ENCODE measurements around the gene NLE1.
"Not testable (repeated sequence)": the region's sequence is repeated elsewhere in the genome, so short reads cannot be mapped to it uniquely, and the experiment has no call there.

Gene NLE1

DNA sequence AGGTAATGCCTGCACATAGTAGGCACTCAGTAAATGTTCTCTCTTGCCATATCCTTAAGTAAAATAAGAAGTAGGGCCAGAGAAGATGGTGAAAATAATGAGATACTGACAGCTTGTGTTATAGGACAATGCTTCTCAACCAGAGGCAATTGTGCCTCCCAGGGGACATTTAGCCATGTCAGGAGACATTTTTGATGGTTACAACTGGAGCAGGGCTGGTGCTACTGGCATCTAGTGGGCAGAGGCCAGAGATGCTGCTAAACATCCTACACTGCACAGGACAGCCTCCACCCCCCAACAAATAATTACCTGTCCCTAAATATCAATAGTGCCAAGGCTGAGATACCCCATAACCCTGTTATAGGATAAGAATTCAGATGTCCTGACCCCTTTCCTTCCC is 24.1 kb downstream of the NLE1 start:
- TF ChIP-seq, protein P1, sequence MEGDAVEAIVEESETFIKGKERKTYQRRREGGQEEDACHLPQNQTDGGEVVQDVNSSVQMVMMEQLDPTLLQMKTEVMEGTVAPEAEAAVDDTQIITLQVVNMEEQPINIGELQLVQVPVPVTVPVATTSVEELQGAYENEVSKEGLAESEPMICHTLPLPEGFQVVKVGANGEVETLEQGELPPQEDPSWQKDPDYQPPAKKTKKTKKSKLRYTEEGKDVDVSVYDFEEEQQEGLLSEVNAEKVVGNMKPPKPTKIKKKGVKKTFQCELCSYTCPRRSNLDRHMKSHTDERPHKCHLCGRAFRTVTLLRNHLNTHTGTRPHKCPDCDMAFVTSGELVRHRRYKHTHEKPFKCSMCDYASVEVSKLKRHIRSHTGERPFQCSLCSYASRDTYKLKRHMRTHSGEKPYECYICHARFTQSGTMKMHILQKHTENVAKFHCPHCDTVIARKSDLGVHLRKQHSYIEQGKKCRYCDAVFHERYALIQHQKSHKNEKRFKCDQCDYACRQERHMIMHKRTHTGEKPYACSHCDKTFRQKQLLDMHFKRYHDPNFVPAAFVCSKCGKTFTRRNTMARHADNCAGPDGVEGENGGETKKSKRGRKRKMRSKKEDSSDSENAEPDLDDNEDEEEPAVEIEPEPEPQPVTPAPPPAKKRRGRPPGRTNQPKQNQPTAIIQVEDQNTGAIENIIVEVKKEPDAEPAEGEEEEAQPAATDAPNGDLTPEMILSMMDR (IDR thresholded peaks at IDR 0.05): no peak
- Mint-ChIP-seq H3K36me3 (ENCODE audit: low read depth) (peaks cover 16% of the 10 kb centered on the region), H3K9me3 (no peaks in the 10 kb centered on the region), H3K27me3 (ENCODE audit: low read depth, poor library complexity) (peaks cover 30% of the 10 kb centered on the region), H3K4me1 (peaks cover 14% of the 10 kb centered on the region), H3K27ac (no peak overlapping the region), H3K4me3 (peak overlapping the region; percentile 54)
- DNase-seq: no peak

DNA sequence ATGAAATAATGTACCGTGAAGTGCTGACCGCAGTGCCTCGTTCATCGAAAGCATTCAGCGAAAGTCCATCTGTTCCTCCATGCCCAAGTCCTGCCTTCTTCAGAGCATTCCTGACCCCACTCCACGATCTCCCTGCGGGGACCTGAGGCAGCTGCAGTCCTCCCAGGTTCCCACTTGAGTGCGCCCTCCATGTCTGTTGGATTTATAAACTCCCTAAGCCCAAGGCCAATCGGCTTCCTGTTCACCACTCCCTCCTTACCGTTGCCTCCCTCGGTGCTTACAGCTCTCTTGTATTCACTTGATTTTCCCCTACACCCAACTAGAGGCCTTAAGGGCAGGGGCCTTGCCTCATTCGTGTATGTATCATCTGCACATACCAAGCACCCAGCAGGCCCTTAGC is 25.3 kb downstream of the NLE1 start:
- DNase-seq: no peak

DNA sequence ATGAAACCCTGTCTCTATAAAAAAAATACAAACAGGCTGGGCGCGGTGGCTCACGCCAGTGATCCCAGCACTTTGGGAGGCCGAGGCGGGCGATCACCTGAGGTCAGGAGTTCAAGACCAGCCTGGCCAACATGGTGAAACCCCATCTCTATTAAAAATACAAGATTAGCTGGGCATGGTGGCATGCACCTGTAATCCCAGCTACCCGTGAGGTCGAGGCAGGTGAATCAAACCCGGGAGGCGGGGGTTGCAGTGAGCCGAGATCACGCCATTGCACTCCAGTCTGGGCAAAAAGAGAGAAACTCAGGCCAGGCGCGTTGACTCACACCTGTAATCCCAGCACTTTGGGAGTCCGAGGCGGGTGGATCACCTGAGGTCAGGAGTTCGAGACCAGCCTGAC is 31.3 kb downstream of the NLE1 start:
- not testable (repeated sequence) for H3K27ac Mint-ChIP-seq

More for the DNA sequence above, 25.3 kb downstream of the NLE1 start:
- Mint-ChIP-seq H3K27ac (peak overlapping the region; percentile 68), H3K4me1 (peaks cover 14% of the 10 kb centered on the region), H3K27me3 (ENCODE audit: low read depth, poor library complexity) (peaks cover 24% of the 10 kb centered on the region), H3K9me3 (no peaks in the 10 kb centered on the region), H3K4me3 (peak overlapping the region; percentile 15), H3K36me3 (ENCODE audit: low read depth) (peaks cover 16% of the 10 kb centered on the region)
- TF ChIP-seq, protein P1 (IDR thresholded peaks at IDR 0.05): no peak

DNA sequence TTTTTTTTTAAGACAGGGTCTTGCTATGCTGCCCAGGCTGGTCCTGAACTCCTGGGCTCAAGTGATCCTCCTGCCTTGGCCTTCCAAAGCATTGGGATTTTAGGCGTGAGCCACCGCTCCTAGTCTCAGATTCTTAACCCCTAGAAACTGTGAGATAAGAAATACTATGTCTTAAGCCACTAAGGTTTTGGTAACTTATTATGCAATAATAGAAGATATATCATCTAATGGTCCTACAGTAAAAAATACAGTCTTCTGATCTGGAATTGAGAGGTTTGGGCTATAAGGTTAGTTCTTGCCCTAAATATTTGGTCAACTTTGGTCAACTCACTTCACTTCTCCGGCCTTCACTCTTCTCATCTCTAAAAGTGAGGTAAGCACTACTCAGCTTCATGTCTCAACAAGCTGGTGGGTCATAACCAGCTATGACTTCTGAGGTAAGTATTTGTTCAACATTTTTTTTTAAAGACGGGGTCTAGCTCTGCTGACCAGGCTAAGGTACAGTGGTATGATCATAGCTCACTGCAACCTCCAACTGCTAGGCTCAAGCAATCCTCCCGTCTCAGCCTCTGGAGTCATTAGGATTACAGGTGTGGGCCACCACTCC is 37.2 kb downstream of the NLE1 start:
- H3K9me3 Mint-ChIP-seq: no peaks in the 10 kb centered on the region
- H3K4me3 Mint-ChIP-seq: no peak overlapping the region
- H3K36me3 Mint-ChIP-seq (ENCODE audit: low read depth): peaks cover 27% of the 10 kb centered on the region
- H3K27me3 Mint-ChIP-seq (ENCODE audit: low read depth, poor library complexity): peaks cover 4% of the 10 kb centered on the region
- DNase-seq: no peak
- no peak overlapping the region for H3K27ac Mint-ChIP-seq
- H3K4me1 Mint-ChIP-seq: peaks cover 5% of the 10 kb centered on the region
- TF ChIP-seq, protein P1 (IDR thresholded peaks at IDR 0.05): no peak

More for the DNA sequence above, 31.3 kb downstream of the NLE1 start:
- DNase-seq; H3K4me1 Mint-ChIP-seq; H3K27me3 Mint-ChIP-seq (ENCODE audit: low read depth, poor library complexity); H3K9me3 Mint-ChIP-seq; H3K4me3 Mint-ChIP-seq: not testable (repeated sequence)
- peaks cover 19% of the 10 kb centered on the region for H3K36me3 Mint-ChIP-seq (ENCODE audit: low read depth)

DNA sequence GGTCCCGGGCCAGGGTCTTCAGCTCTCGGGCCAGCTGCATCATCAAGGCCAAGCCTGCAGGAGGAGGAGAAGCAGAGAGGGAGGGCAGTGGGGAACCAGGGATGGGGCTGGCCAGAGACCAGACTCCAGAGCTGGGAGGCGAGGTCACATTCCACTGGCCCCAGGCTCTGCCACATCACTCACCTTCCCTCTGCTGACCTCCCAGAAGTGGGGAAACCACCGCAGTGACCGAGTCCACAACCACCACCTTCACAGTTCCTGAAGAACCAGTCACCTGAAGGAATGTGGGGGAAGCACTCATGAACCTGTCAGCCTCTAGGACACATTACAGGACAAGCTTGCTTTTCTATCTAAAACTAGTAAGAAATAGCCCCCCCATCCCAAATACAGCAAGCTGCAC is 38.8 kb downstream of the NLE1 start:
- no peak overlapping the region for H3K4me3 Mint-ChIP-seq
- no peak overlapping the region for H3K27ac Mint-ChIP-seq
- H3K27me3 Mint-ChIP-seq (ENCODE audit: low read depth, poor library complexity): peaks cover 4% of the 10 kb centered on the region
- TF ChIP-seq, protein P1 (IDR thresholded peaks at IDR 0.05): no peak
- H3K36me3 Mint-ChIP-seq (ENCODE audit: low read depth): peaks cover 28% of the 10 kb centered on the region
- no peaks in the 10 kb centered on the region for H3K9me3 Mint-ChIP-seq
- no peak for DNase-seq
- peaks cover 6% of the 10 kb centered on the region for H3K4me1 Mint-ChIP-seq

DNA sequence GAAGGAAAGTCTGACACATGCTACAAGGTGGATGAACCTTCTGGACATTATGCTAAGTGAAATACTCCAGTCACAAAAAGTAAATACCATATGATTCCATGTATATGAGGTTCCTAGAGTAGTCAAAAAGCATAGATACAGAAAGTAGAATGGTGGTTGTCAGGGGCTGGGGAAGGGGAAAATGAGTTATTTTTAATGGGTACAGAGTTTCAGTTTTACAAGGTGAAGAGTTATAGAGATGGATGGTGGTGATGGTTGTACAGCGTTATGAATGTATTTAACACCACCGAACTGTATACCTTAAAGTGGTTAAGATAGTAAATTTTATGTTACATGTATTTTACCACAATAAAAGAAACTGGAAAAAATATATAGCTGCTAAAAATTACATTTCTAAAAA is 40.4 kb downstream of the NLE1 start:
- Mint-ChIP-seq H3K4me3 (no peak overlapping the region), H3K36me3 (ENCODE audit: low read depth) (peaks cover 28% of the 10 kb centered on the region), H3K27ac (no peak overlapping the region), H3K4me1 (peaks cover 6% of the 10 kb centered on the region), H3K27me3 (ENCODE audit: low read depth, poor library complexity) (no peaks in the 10 kb centered on the region), H3K9me3 (no peaks in the 10 kb centered on the region)
- DNase-seq: no peak
- TF ChIP-seq, protein P1 (IDR thresholded peaks at IDR 0.05): no peak
